ENCODE measurements around the gene GNB1. TPM values are rescaled to one million over a fixed set of nuclear protein-coding genes. Genes with fewer than 3 reads are reported as not detected.

Gene GNB1
- total and polyA plus RNA-seq, 9 of the 15 experiments (the other 6 are each of a cell fraction or from before 2014, with no cell fraction given): 34.3 to 388 (median 114) TPM

GRCh38 chr1:1889847-1890505, 911 bp downstream of the GNB1 start (continued):
- TF ChIP-seq ZNF282 (CRISPR knock-in tag; IDR thresholded peaks at IDR 0.05): no peak
- TF ChIP-seq SAFB (IDR thresholded peaks at IDR 0.05; ENCODE audit: borderline replicate concordance, low read depth, low read length): peak; percentile 63
- no peak for TF ChIP-seq PCBP2 (IDR thresholded peaks at IDR 0.05; ENCODE audit: low read depth, low read length, poor library complexity, severe bottlenecking)
- TF ChIP-seq ATF2 (CRISPR knock-in tag; IDR thresholded peaks at IDR 0.05): no peak
- peak; percentile 33; the same call in 1 of the 2 replicates for TF ChIP-seq STAG1 (CRISPR knock-in tag; IDR thresholded peaks at IDR 0.05; ENCODE audit: borderline replicate concordance)
- peak; percentile 49 for TF ChIP-seq L3MBTL2 (IDR thresholded peaks at IDR 0.05)
- no peak for TF ChIP-seq HCFC1 (IDR thresholded peaks at IDR 0.05; ENCODE audit: low read depth, low read length)
- TF ChIP-seq TAF7 (tag; IDR thresholded peaks at IDR 0.05): no peak
- no peak for TF ChIP-seq MEF2D (tag; conservative IDR thresholded peaks at IDR 0.05; ENCODE audit: low read depth)
- TF ChIP-seq MTA3 (IDR thresholded peaks at IDR 0.05; ENCODE audit: borderline replicate concordance): peak; percentile 75; the same call in 1 of the 2 replicates
- TF ChIP-seq ILF3 (IDR thresholded peaks at IDR 0.05; ENCODE audit: borderline replicate concordance): 0 out of 2 replicates have a peak, but pooled peaks have one; percentile 67
- no peak for TF ChIP-seq ZNF318 (IDR thresholded peaks at IDR 0.05; ENCODE audit: borderline replicate concordance in 1 of 2, low read depth in 1 of 2)
- no peak for TF ChIP-seq PHB (CRISPR knock-in tag; IDR thresholded peaks at IDR 0.05)
- TF ChIP-seq NR3C1 (CRISPR knock-in tag; IDR thresholded peaks at IDR 0.05): no peak; the same call in 1 of the 2 replicates
- TF ChIP-seq, protein P1, sequence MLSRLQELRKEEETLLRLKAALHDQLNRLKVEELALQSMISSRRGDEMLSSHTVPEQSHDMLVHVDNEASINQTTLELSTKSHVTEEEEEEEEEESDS (CRISPR knock-in tag; IDR thresholded peaks at IDR 0.05): no peak
- TF ChIP-seq TEAD1 (CRISPR knock-in tag; IDR thresholded peaks at IDR 0.05): peak in 1 of 2 experiments; percentile 65; a peak in 1 of 4 replicates
- TF ChIP-seq WHSC1 (IDR thresholded peaks at IDR 0.05; ENCODE audit: low read length): no peak
- no peak for TF ChIP-seq RBM25 (IDR thresholded peaks at IDR 0.05; ENCODE audit: low read depth, low read length, severe bottlenecking)
- no peak for TF ChIP-seq RAD21 (CRISPR knock-in tag; conservative IDR thresholded peaks at IDR 0.05 in 1 of 2, IDR thresholded peaks at IDR 0.05 in 1 of 2)
